Neural crest cell (in vitro differentiated cells): ENCODE measurements around the gene KRTAP5-6. TPM values are rescaled to one million over a fixed set of nuclear protein-coding genes. Genes with fewer than 3 reads are reported as not detected.

Source experiments
- DNase-seq: peaks from one replicate; pipeline ENCODE4 v3.0.0; 2021; ENCODE audit warnings: low read depth, mixed read lengths, low spot score
- H3K27ac Mint-ChIP-seq: one replicate; pipeline ENCODE4 v1.8.0; 2021; ENCODE audit warnings: mild to moderate bottlenecking, mixed read lengths; ENCODE audit not compliant: unreplicated experiment
- H3K27me3 Mint-ChIP-seq: 2 replicates; pipeline ENCODE4 v1.8.0; 2021; ENCODE audit warnings: low read depth, mild to moderate bottlenecking, mixed read lengths
- H3K36me3 Mint-ChIP-seq: 2 replicates; pipeline ENCODE4 v1.8.0; 2021; ENCODE audit warnings: low read depth, mild to moderate bottlenecking, mixed read lengths
- H3K4me1 Mint-ChIP-seq: 2 replicates; pipeline ENCODE4 v1.8.0; 2021; ENCODE audit warnings: mixed read lengths
- H3K4me3 Mint-ChIP-seq: one replicate; pipeline ENCODE4 v1.8.0; 2021; ENCODE audit warnings: mild to moderate bottlenecking, mixed read lengths
- H3K9me3 Mint-ChIP-seq: 2 replicates; pipeline ENCODE4 v1.8.0; 2021; ENCODE audit warnings: mixed read lengths
- total RNA-seq: library from RNA; stranded (reverse); gene quantifications from 2 replicates; pipeline ENCODE4 v1.2.1, GENCODE V29; 2021
- TF ChIP-seq, protein P1 (sequence below): fragments of 200-600 bp; sonication (generic); conservative IDR thresholded peaks from 2 replicates; pipeline ENCODE4 v1.5.0; 2021; ENCODE audit warnings: antibody characterized with exemption, mild to moderate bottlenecking

Gene KRTAP5-6
- total RNA-seq, 1 donor from 2014 or later = not detected

DNA sequence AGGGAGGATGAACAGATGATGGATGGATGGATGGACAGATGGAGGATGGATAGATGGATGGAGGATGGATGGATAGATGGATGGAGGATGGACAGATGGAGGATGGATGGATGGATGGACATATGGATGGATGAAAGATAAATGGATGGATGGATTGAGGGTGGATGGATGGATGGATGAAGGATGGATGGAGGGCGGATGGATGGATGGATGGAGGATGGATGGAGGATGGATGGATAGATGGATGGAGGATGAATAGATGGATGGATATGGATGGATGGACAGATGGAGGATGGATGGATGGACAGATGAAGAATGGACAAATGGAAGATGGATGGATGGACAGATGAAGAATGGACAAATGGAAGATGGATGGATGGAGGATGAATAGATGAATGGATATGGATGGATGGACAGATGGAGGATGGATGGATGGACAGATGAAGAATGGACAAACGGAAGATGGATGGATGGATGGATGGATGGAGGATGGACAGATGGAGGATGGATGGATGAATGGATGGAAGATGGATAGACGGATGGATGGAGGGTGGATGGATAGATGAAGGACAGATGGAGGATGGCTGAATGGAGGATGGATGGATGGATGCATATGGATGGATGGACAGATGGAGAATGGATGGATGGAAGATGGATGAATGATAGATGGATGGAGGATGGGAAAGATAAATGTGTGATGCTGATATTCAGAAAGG, 46.0 kb downstream of the KRTAP5-6 start:
- Mint-ChIP-seq H3K27ac (no peak overlapping the region), H3K36me3 (peaks cover 5% of the 10 kb centered on the region), H3K9me3 (peaks cover 8% of the 10 kb centered on the region), H3K4me1 (peaks cover 5% of the 10 kb centered on the region), H3K27me3 (peaks cover 39% of the 10 kb centered on the region), H3K4me3 (no peak overlapping the region)
- no peak for DNase-seq
- TF ChIP-seq, protein P1, sequence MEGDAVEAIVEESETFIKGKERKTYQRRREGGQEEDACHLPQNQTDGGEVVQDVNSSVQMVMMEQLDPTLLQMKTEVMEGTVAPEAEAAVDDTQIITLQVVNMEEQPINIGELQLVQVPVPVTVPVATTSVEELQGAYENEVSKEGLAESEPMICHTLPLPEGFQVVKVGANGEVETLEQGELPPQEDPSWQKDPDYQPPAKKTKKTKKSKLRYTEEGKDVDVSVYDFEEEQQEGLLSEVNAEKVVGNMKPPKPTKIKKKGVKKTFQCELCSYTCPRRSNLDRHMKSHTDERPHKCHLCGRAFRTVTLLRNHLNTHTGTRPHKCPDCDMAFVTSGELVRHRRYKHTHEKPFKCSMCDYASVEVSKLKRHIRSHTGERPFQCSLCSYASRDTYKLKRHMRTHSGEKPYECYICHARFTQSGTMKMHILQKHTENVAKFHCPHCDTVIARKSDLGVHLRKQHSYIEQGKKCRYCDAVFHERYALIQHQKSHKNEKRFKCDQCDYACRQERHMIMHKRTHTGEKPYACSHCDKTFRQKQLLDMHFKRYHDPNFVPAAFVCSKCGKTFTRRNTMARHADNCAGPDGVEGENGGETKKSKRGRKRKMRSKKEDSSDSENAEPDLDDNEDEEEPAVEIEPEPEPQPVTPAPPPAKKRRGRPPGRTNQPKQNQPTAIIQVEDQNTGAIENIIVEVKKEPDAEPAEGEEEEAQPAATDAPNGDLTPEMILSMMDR = no peak

- Mint-ChIP-seq H3K9me3 (peaks cover 8% of the 10 kb centered on the region), H3K27me3 (peaks cover 40% of the 10 kb centered on the region), H3K27ac (no peak overlapping the region), H3K4me3 (no peak overlapping the region), H3K4me1 (peaks cover 5% of the 10 kb centered on the region), H3K36me3 (peaks cover 5% of the 10 kb centered on the region)
- TF ChIP-seq, protein P1 = no peak
- DNase-seq = no peak
Observed at GRCh38 chr11:1743585-1744136, 46.7 kb downstream of the KRTAP5-6 start.

- TF ChIP-seq, protein P1 = no peak
- Mint-ChIP-seq H3K27me3 (peaks cover 37% of the 10 kb centered on the region), H3K9me3 (peaks cover 8% of the 10 kb centered on the region), H3K27ac (no peak overlapping the region), H3K36me3 (peaks cover 5% of the 10 kb centered on the region), H3K4me1 (peaks cover 5% of the 10 kb centered on the region), H3K4me3 (no peak overlapping the region)
- no peak for DNase-seq
Observed at GRCh38 chr11:1744137-1744886, 47.3 kb downstream of the KRTAP5-6 start.

DNA sequence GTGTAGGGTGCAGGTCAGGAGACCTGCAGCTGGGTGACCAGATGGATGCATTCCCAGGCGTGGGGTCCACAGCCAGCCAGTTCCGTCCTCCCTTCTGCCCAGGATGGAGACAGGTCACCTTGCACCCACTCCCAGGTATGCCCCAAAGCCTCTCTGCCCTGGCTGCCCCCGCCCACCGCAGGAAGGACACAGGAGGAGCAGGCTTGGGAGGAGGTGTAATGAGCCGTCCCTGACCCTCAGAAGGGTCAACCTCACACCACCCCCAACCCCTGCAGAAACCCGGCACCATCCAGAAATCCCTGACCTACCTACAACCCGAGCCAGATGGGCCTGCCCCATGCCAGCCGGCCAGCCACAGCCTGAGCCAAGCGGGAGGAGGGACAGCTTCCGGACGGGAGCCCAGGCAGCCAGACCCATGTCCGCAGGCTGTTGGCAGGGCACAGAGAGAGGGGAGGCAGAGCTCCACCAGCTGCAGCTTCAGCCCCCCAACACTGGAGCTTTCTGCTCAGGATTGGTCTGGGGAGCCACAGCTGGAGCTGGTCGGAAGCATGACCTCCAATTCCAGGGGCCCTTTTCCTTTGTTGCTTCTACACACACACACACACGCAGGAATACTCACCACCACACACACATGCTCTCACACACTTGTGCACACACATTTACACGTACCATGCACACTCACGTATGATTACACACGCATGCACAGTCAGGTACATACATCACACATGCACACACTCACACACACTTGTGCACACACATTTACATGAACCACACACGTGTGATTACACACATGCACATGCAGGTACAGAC, 48.1 kb downstream of the KRTAP5-6 start:
- Mint-ChIP-seq H3K27ac (no peak overlapping the region), H3K4me1 (peaks cover 12% of the 10 kb centered on the region), H3K27me3 (peaks cover 37% of the 10 kb centered on the region)

More for the DNA sequence above, 48.1 kb downstream of the KRTAP5-6 start:
- TF ChIP-seq, protein P1 = no peak
- H3K4me3 Mint-ChIP-seq = no peak overlapping the region
- peaks cover 5% of the 10 kb centered on the region for H3K36me3 Mint-ChIP-seq
- DNase-seq = no peak
- H3K9me3 Mint-ChIP-seq = peaks cover 8% of the 10 kb centered on the region
